Cortex of kidney (tissue), 1 donor: ENCODE measurements around the gene CDC20B.
"Not testable (repeated sequence)": the region's sequence is repeated elsewhere in the genome, so short reads cannot be mapped to it uniquely, and the experiment has no call there.

Source experiments
- DNase-seq: peaks from one replicate; lab custom pipeline; 2025; lab: John Stamatoyannopoulos, UW

Gene CDC20B

GRCh38 chr5:55104036-55104772 lies 68.8 kb downstream of the CDC20B start:
- DNase-seq = no peak

- DNase-seq = no peak
Measured at GRCh38 chr5:55102348-55102747, 70.6 kb downstream of the CDC20B start, which contains the start of gene GZMA. TSS of gene GZMA (plus strand) at chr5:55102646. CDS start at chr5:55102683, 37 bp downstream.

- no peak for DNase-seq
Measured at GRCh38 chr5:55101556-55102276, 71.3 kb downstream of the CDC20B start.

GRCh38 chr5:55101148-55101547 lies 71.8 kb downstream of the CDC20B start:
- not testable (repeated sequence) for DNase-seq

- no peak for DNase-seq
Measured at GRCh38 chr5:55096861-55097260, 76.1 kb downstream of the CDC20B start.

GRCh38 chr5:55096182-55096581 lies 76.8 kb downstream of the CDC20B start:
- no peak for DNase-seq

GRCh38 chr5:55091011-55091410 lies 82.0 kb downstream of the CDC20B start:
- not testable (repeated sequence) for DNase-seq

- not testable (repeated sequence) for DNase-seq
Measured at GRCh38 chr5:55089301-55089700, 83.7 kb downstream of the CDC20B start.

- DNase-seq = no peak
Measured at GRCh38 chr5:55081541-55081940, 91.4 kb downstream of the CDC20B start.

- no peak for DNase-seq
Measured at GRCh38 chr5:55073211-55073610, 99.8 kb downstream of the CDC20B start.

- no peak for DNase-seq
Measured at GRCh38 chr5:55072666-55073065, 100.3 kb downstream of the CDC20B start.

GRCh38 chr5:55071413-55071812 lies 101.6 kb downstream of the CDC20B start:
- DNase-seq = no peak

GRCh38 chr5:55070968-55071367 lies 102.0 kb downstream of the CDC20B start:
- no peak for DNase-seq

GRCh38 chr5:55066277-55066676 lies 106.7 kb downstream of the CDC20B start:
- DNase-seq = no peak

GRCh38 chr5:55064523-55064922 lies 108.5 kb downstream of the CDC20B start:
- no peak for DNase-seq

GRCh38 chr5:55063899-55064298 lies 109.1 kb downstream of the CDC20B start:
- DNase-seq = no peak

GRCh38 chr5:55063220-55063863 lies 109.6 kb downstream of the CDC20B start:
- no peak for DNase-seq
